ENCODE results near the gene CLEC16A.

CLEC16A gene

DNA sequence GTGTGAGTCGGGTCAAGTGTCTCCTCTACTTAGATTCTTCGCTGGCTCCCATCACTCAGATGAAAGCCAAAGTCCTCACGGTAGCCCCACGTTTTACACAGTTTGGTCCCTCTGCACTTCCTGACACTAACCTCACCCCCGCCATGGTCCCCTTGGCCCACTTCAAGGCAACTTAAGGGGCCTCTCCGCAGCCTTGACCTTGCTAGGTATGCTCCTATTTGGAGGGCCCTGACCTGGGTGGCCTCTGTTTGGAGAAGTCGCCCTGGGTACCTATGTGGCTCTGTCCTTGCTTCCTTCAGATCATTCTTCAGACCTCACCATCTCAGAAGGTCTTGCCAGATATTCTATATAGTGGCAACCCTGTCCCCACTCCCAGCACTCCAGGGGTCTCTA is 201.5 kb downstream of the CLEC16A start:
- TF ChIP-seq, protein P1, sequence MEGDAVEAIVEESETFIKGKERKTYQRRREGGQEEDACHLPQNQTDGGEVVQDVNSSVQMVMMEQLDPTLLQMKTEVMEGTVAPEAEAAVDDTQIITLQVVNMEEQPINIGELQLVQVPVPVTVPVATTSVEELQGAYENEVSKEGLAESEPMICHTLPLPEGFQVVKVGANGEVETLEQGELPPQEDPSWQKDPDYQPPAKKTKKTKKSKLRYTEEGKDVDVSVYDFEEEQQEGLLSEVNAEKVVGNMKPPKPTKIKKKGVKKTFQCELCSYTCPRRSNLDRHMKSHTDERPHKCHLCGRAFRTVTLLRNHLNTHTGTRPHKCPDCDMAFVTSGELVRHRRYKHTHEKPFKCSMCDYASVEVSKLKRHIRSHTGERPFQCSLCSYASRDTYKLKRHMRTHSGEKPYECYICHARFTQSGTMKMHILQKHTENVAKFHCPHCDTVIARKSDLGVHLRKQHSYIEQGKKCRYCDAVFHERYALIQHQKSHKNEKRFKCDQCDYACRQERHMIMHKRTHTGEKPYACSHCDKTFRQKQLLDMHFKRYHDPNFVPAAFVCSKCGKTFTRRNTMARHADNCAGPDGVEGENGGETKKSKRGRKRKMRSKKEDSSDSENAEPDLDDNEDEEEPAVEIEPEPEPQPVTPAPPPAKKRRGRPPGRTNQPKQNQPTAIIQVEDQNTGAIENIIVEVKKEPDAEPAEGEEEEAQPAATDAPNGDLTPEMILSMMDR (IDR thresholded peaks at IDR 0.05; ENCODE audit: extremely low read depth, missing control alignments) = no peak
- DNase-seq (ENCODE audit: low spot score) = no peak

DNA sequence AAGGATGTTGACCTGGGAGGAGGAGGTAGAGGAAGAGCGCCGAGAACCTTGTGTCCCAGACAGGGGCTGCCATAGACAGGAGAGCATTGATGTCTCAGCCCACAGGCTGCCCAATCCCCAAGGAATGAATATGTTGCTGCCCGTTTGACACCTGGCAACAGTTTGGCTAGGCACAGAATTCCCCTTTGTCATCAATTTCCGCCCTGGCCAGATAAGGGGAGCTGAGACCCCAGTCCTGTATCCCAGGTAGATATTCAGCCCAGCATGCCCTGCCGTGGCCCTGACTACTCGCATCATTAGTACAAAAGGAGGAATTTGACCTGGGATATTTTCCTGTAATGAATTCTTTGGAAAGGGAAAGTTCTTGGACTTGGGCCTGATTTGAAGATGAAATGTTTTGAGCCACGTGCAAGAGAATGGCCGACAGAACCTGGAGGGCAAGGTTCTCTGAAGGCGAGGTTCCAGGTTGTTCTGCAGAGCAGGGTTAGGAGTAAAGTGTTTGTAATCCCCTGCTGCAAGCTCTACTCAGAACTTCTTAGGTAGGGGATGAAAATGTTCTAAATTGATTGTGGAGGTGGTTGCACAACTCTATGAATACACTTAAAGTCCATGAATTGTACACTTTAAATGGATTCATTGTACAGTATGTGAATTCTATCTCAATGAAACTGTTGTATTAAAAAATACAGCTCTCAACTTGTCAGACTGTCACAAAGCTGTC is 202.8 kb downstream of the CLEC16A start:
- TF ChIP-seq, protein P1 (IDR thresholded peaks at IDR 0.05; ENCODE audit: extremely low read depth, missing control alignments) = no peak
- DNase-seq (ENCODE audit: low spot score) = no peak

DNA sequence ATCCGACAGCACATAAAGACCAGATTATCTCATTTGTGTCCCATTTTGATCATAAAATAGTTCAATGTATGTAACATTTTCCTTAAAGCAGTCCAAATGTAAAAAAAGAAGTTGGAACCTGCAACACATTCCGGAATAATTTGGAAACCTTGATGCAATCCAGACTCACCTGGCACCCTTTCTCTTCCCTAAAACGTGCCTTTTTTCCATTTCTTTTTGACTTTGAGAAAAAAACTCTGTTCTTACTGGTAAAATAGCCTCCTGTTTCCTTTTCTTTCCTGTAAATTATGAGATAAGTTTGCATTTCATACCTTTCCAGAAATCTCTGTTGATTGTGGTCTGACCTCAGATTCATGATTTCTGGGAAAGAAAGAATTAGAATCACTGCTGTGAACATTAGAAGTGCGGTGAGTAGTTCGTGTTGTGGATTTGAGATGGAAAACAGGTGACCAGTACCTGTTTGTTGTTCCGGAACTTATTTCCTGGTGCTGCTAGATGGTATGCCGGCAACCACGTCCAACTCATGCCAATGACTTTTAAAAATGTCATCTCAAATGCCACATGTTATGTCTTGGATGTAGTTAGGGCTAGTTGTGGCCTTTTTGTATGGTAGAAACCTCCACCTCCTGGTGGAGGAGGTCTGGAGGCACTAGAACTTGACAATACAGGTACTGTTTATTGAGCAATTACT is 203.5 kb downstream of the CLEC16A start:
- TF ChIP-seq, protein P1 (IDR thresholded peaks at IDR 0.05; ENCODE audit: extremely low read depth, missing control alignments) = no peak
- DNase-seq (ENCODE audit: low spot score) = no peak

DNA sequence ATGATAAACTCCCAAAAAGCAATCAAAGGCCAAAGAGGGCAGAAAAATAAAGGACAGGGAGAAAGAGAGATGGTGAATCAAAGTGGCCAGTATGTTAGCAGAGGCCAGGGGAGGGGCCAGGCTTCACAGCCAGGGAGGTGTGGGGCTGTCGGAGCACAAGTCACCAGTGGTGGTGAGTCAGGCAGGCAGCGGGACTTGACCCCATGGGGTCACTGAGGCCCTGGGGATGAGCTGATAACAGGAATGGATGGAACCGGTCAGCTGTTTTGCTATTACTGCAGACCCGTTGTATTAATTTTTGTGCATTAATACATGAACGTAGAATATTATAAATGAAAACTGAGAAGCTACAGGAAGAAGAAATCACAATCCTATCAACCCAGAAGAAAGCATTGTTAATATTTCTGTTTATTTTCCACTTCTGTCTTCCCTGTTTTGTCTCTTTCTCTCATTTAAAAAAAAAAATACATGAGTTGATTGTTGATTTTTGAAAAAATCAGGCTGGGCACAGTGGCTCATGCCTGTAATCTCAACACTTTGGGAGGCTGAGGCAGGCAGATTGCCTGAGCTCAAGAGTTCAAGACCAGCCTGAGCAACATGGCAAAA is 204.8 kb downstream of the CLEC16A start:
- no peak for DNase-seq (ENCODE audit: low spot score)
- TF ChIP-seq, protein P1 (IDR thresholded peaks at IDR 0.05; ENCODE audit: extremely low read depth, missing control alignments) = no peak

DNA sequence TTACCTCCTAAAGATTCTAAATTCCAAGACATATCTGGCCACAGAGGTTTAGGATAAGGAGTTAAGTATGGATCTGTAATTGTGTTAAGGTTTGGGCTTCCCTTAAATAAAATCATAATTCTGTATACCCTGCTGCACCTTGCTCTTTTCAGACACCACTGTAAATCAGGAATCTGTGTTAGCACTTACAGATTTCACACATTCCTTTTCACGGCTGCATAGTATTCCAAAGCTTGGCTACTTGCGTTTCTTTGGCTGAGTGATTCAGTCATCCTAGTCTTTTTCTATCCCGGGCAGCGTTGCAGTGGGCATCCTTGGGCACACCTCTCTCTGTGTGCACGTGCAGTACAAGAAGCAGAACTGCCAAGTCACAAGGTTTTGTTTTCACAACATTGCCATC is 205.8 kb downstream of the CLEC16A start:
- no peak for DNase-seq (ENCODE audit: low spot score)
- TF ChIP-seq, protein P1 (IDR thresholded peaks at IDR 0.05; ENCODE audit: extremely low read depth, missing control alignments) = no peak

DNA sequence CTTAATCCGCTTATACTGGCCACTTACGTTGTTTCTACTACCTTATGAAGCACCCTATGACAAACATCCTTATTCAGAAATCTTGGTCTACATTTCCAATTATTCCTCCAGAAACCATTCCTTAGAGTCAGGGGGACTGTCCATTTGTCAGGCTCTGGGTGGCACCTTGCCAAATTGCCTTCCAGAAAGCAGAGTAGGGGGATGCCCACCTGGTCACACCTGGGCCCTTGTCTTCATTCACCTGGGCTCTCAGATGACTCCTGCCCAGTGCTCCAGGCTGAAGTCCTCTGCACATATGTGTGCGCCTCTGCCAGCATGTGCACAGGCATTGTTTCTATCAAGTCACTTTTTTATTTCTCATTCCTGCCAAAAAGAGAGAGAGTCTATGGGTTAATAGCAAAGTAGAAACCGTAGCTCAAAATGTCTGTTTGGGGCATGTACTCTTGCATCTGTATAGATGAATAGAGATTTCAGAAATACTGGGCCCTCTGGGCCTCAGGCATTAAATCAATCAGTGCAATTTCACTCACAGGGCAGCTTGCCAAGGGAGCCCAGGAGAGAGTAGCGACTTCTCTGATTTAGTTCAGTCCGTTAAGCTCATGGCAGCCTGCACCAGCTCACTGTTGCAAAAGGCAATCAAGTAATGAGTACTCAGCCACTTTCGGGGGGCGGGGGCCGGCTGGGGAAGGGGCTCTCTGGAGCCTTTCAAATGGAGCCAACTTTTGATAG is 207.0 kb downstream of the CLEC16A start:
- no peak for DNase-seq (ENCODE audit: low spot score)
- TF ChIP-seq, protein P1 (IDR thresholded peaks at IDR 0.05; ENCODE audit: extremely low read depth, missing control alignments) = no peak

Measured in GM20000 (cell line).